Kidney epithelial cell (primary cell): ENCODE results near the gene TACC2. TPM values are rescaled to one million over a fixed set of nuclear protein-coding genes. Genes with fewer than 3 reads are reported as not detected.
A peak's percentile ranks its signal among the peaks of the same experiment; 100 is the strongest.

ENCODE experiments used
- DNase-seq: peaks from one replicate; pipeline ENCODE4 v3.0.0-alpha.2; 2010; ENCODE audit warnings: low read depth
- H3K27me3 ChIP-seq: 2 replicates; pipeline ENCODE4 v1.6.0; 2011; ENCODE audit warnings: low read length; ENCODE audit not compliant: control insufficient read depth, insufficient read depth
- H3K36me3 ChIP-seq: 2 replicates; pipeline ENCODE4 v1.5.1; 2011; ENCODE audit warnings: low read length; ENCODE audit not compliant: control insufficient read depth, insufficient read depth
- H3K4me3 ChIP-seq: 2 replicates; pipeline ENCODE4 v1.5.1; 2011; ENCODE audit warnings: low read depth, mild to moderate bottlenecking, control low read depth, low read length
- total RNA-seq: library from RNA; depleted of rRNA; stranded (reverse); fragments of >200 nt; gene quantifications from 2 replicates; pipeline ENCODE4 v1.2.3, GENCODE V29; 2015
- TF ChIP-seq, protein P1 (sequence below): IDR thresholded peaks from 2 replicates; pipeline ENCODE4 v1.5.1; 2011; ENCODE audit warnings: mild to moderate bottlenecking, moderate library complexity, low read length, control low read depth, inconsistent platforms; ENCODE audit not compliant: insufficient read depth, poor library complexity, severe bottlenecking

TACC2 gene
- total RNA-seq, 1 donor from 2014 or later: 26.9 TPM

DNA sequence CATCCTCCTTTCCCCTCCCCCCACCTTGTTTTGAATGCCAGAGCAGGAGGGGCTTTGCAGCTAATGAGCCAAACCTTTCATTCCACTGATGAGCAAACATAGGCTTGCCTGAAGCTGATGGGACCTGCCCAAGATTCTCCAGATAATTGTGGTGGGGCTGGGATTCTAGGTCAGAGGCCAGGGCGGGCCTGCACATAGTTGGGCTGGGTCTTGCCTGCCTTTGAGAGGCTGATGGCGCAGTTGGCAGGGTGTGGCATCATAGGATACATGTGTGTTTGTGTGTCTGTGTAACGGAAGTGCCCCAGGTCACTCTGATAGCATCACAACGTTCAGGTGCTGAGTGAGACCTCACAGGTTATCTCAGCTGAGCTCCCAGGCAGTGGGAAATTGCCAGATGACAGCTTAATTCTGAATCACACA lies 305.0 kb downstream of the TACC2 start:
- Histone ChIP-seq H3K36me3 (no peaks in the 10 kb centered on the region), H3K4me3 (no peak overlapping the region), H3K27me3 (no peaks in the 10 kb centered on the region)
- no peak for DNase-seq
- TF ChIP-seq, protein P1, sequence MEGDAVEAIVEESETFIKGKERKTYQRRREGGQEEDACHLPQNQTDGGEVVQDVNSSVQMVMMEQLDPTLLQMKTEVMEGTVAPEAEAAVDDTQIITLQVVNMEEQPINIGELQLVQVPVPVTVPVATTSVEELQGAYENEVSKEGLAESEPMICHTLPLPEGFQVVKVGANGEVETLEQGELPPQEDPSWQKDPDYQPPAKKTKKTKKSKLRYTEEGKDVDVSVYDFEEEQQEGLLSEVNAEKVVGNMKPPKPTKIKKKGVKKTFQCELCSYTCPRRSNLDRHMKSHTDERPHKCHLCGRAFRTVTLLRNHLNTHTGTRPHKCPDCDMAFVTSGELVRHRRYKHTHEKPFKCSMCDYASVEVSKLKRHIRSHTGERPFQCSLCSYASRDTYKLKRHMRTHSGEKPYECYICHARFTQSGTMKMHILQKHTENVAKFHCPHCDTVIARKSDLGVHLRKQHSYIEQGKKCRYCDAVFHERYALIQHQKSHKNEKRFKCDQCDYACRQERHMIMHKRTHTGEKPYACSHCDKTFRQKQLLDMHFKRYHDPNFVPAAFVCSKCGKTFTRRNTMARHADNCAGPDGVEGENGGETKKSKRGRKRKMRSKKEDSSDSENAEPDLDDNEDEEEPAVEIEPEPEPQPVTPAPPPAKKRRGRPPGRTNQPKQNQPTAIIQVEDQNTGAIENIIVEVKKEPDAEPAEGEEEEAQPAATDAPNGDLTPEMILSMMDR: no peak

GRCh38 chr10:122294511-122295450 lies 305.8 kb downstream of the TACC2 start:
- Histone ChIP-seq H3K27me3 (no peaks in the 10 kb centered on the region), H3K4me3 (no peak overlapping the region), H3K36me3 (no peaks in the 10 kb centered on the region)
- no peak for DNase-seq
- TF ChIP-seq, protein P1: no peak

DNA sequence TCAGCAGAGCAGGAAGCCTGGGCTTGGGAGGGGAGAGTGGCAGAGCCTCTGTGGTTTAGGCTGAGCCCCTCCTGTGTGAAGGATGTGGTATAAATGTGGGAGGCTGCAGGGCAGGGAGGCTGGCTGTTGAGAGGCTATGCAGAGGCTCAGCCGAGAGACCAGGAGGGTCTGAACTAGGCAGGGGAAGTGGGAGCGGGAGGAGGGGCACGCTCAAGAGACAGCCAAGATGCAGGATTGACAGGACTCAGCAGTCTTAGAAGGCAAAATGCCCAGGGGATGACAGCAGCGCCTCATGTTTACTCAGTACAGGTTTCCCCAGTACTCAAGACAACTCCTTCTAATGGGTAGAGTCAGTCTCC lies 306.5 kb downstream of the TACC2 start:
- no peak for DNase-seq

DNA sequence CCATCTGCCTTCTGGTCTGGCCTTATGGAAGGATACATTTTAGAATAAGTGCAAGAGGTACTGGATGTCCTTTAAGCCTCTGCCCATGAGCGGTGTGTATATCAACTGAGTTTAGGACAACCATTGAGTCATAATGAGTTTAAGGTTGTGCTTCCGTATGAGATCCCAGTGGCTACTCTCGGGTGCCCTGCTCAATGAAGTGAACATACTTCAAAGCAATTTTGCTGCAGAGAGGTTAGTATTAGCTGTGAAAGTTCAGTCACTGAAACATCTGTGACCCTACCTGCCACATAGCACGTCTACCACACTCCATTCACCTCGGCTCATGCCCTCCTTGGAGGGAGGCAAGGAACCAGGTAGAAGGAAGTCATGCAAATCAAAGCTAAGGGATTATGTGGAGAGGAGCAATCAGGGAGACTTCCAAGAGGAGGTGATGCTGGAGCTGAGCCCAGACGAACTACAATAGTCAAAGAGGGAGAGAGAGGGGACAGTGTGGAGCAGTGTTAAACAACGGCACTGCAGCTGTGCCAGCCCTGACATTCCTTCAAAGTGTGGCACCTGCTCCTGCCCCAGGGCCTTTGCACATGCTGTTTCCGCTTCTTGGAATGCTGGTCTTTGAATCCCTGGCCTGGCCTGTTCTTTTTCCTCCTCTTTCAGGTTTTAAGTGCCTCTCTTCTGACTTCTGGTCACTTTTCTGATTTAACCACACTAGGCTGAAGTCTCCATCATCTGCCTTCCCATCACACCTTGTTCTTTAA lies 307.6 kb downstream of the TACC2 start:
- no peaks in the 10 kb centered on the region for H3K36me3 ChIP-seq
- no peak overlapping the region for H3K4me3 ChIP-seq
- H3K27me3 ChIP-seq: no peaks in the 10 kb centered on the region
- peak; percentile 31 for DNase-seq
- TF ChIP-seq, protein P1: no peak

More for the DNA sequence above, 306.5 kb downstream of the TACC2 start:
- Histone ChIP-seq H3K4me3 (no peak overlapping the region), H3K36me3 (no peaks in the 10 kb centered on the region), H3K27me3 (no peaks in the 10 kb centered on the region)
- TF ChIP-seq, protein P1: no peak

DNA sequence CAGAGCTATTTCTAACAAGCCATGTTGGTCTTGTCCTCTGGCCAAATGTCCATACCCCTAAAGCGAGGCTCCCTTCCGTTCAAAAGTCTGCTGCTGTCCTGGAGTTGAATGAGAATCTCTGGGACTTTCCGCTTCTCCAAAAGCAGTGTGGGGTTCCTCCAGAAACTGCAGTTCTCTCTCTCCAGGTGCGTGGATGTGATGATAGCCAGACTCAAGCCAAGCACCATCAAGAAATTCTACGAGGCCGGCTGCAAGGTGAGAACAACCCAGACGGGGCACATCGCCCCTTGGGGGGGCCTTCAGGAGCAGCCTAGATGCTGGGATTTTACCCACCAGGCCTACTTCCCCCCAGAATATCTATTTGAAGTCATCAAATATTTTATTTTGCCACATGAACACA lies 308.6 kb downstream of the TACC2 start:
- no peaks in the 10 kb centered on the region for H3K27me3 ChIP-seq
- DNase-seq: no peak
- TF ChIP-seq, protein P1: no peak
- no peak overlapping the region for H3K4me3 ChIP-seq
- H3K36me3 ChIP-seq: no peaks in the 10 kb centered on the region
